ENCODE data around the gene GLA.

Gene GLA

GRCh38 chrX:101357166-101357795, 50.4 kb downstream of the GLA start:
- DNase-seq (ENCODE audit: low read depth in 1 of 2, low spot score in 1 of 2): no peak

- no peak for DNase-seq (ENCODE audit: low read depth in 1 of 2, low spot score in 1 of 2)
These were observed 58.5 kb downstream of the GLA start for GRCh38 chrX:101349193-101349562.

GRCh38 chrX:101348452-101349192, 59.1 kb downstream of the GLA start, which contains the start of gene TIMM8A:
TIMM8A (minus strand) TSS chrX:101348742; CDS start chrX:101348664, 78 bp downstream.
- DNase-seq (ENCODE audit: low read depth in 1 of 2, low spot score in 1 of 2): peak; percentile 27 to 66

GRCh38 chrX:101347859-101348451, 59.8 kb downstream of the GLA start:
- no peak for DNase-seq (ENCODE audit: low read depth in 1 of 2, low spot score in 1 of 2)
